B cell (primary cell): ENCODE results near the gene CBX6. TPM values are rescaled to one million over a fixed set of nuclear protein-coding genes. Genes with fewer than 3 reads are reported as not detected.
A peak's percentile ranks its signal among the peaks of the same experiment; 100 is the strongest.

Experiments
- ATAC-seq: fragments of 200-7000 bp; cut with Tn5 transposase; one replicate; pipeline ENCODE4 v1.10.0; 2021; ENCODE audit warnings: low read depth, mild to moderate bottlenecking, moderate number of reproducible peaks, moderate library complexity
- CTCF ChIA-PET: fragments of 350-600 bp; sonication (Branson Sonifier 250); formaldehyde crosslinking; loops from one replicate; lab custom pipeline; 2021; ENCODE audit warnings: antibody characterized with exemption, inconsistent platforms; lab: Charles Lee
- POLR2A ChIA-PET: fragments of 350-600 bp; sonication (Branson Sonifier 250); formaldehyde crosslinking; loops from one replicate; lab custom pipeline; 2021; ENCODE audit warnings: antibody characterized with exemption; lab: Charles Lee
- DNase-seq: peaks from one replicate; pipeline ENCODE4 v3.0.0; 2013
- H2AFZ ChIP-seq: 2 replicates; pipeline ENCODE4 v1.6.1; 2012; ENCODE audit warnings: mild to moderate bottlenecking, low read depth, low read length; ENCODE audit not compliant: insufficient read depth, poor library complexity, severe bottlenecking
- H3K27ac ChIP-seq, 2 donors: 1 replicate in 1 of 2; 2 replicates in 1 of 2; pipeline ENCODE4 v1.5.1; 2012 to 2013; ENCODE audit warnings: low read length in 2 of 2, mild to moderate bottlenecking in 2 of 2, moderate library complexity in 1 of 2
- H3K27me3 ChIP-seq, 4 experiments: fragments of 200-600 bp in 1 of 4; sonication (generic) in 1 of 4; replicated peaks in 1 of 4; 1 replicate in 2 of 4; 2 replicates in 2 of 4; pipeline versions ENCODE4 v1.6.1 to v1.7.0; 2013 to 2016; ENCODE audit warnings: low read length in 3 of 4, mild to moderate bottlenecking in 2 of 4, mixed read lengths in 1 of 4, moderate library complexity in 1 of 4; ENCODE audit not compliant: insufficient read depth in 4 of 4, control insufficient read depth in 3 of 4; ENCODE audit errors: control extremely low read depth in 1 of 4
- H3K36me3 ChIP-seq, 2 experiments: replicated peaks in 1 of 2; 1 replicate in 1 of 2; 2 replicates in 1 of 2; pipeline versions ENCODE4 v1.6.1 to v1.7.1; 2013; ENCODE audit warnings: low read length in 1 of 2; ENCODE audit not compliant: insufficient read depth in 2 of 2, control insufficient read depth in 1 of 2; ENCODE audit errors: control extremely low read depth in 1 of 2, extremely low read depth in 1 of 2
- H3K4me1 ChIP-seq, 2 donors: fragments of 200-600 bp in 1 of 2; sonication (generic) in 1 of 2; 1 replicate in 1 of 2; 2 replicates in 1 of 2; pipeline versions ENCODE4 v1.5.1 to v1.6.1; 2013 to 2017; ENCODE audit warnings: low read length in 2 of 2; ENCODE audit not compliant: control insufficient read depth in 2 of 2, insufficient read depth in 2 of 2
- H3K4me2 ChIP-seq: replicated peaks from 2 replicates; pipeline ENCODE3; 2012; ENCODE audit warnings: mild to moderate bottlenecking, low read depth, low read length; ENCODE audit not compliant: poor library complexity, severe bottlenecking
- H3K4me3 ChIP-seq, 5 experiments: fragments of 200-600 bp in 1 of 5; sonication (generic) in 1 of 5; 1 replicate in 3 of 5; 2 replicates in 2 of 5; pipeline versions ENCODE4 v1.5.1 to v1.7.0; 2011 to 2016; ENCODE audit warnings: low read length in 4 of 5, mild to moderate bottlenecking in 4 of 5, low read depth in 2 of 5, control low read depth in 1 of 5, moderate library complexity in 1 of 5; ENCODE audit not compliant: insufficient read depth in 1 of 5; ENCODE audit errors: control extremely low read depth in 1 of 5, extremely low read depth in 1 of 5
- H3K79me2 ChIP-seq: fragments of 200-600 bp; sonication (generic); one replicate; pipeline ENCODE4 v1.6.0; 2016; ENCODE audit warnings: low read length; ENCODE audit not compliant: control insufficient read depth, insufficient read depth
- H3K9ac ChIP-seq: fragments of 200-600 bp; sonication (generic); 2 replicates; pipeline ENCODE4 v1.6.1; 2017; ENCODE audit warnings: mild to moderate bottlenecking, low read length, moderate library complexity
- H3K9me3 ChIP-seq, 3 donors: one replicate each; pipeline versions ENCODE4 v1.6.1 to v1.7.1; 2013; ENCODE audit warnings: low read length in 2 of 3; ENCODE audit not compliant: control insufficient read depth in 2 of 3, insufficient read depth in 1 of 3; ENCODE audit errors: control extremely low read depth in 1 of 3
- H4K20me1 ChIP-seq: 2 replicates; pipeline ENCODE4 v1.6.0; 2012; ENCODE audit warnings: mild to moderate bottlenecking, low read length; ENCODE audit not compliant: insufficient read depth, control insufficient read depth, poor library complexity, severe bottlenecking
- H3K27ac Mint-ChIP-seq: one replicate; pipeline ENCODE4 v1.8.0; 2021; ENCODE audit warnings: mixed read lengths
- H3K27me3 Mint-ChIP-seq: one replicate; pipeline ENCODE4 v1.8.0; 2021; ENCODE audit warnings: mixed read lengths
- H3K4me1 Mint-ChIP-seq: one replicate; pipeline ENCODE4 v1.8.0; 2021; ENCODE audit warnings: mixed read lengths
- H3K4me3 Mint-ChIP-seq: one replicate; pipeline ENCODE4 v1.8.0; 2021; ENCODE audit warnings: mixed read lengths
- H3K9me3 Mint-ChIP-seq: one replicate; pipeline ENCODE4 v1.8.0; 2022; ENCODE audit warnings: mixed read lengths; ENCODE audit not compliant: insufficient read depth
- CTCF ChIP-seq: fragments of 200-600 bp; IDR thresholded peaks from one replicate; pipeline ENCODE4 v1.8.0; 2022; ENCODE audit warnings: antibody characterized with exemption, mild to moderate bottlenecking
- EZH2 ChIP-seq: IDR thresholded peaks from 2 replicates; pipeline ENCODE4 v1.6.1; 2012; ENCODE audit warnings: borderline replicate concordance, low read depth, mild to moderate bottlenecking, moderate library complexity, low read length; ENCODE audit not compliant: insufficient read depth, poor library complexity, severe bottlenecking
- WGBS: methylation state at CpG from one replicate; pipeline ENCODE4 v1.1.5; 2013; ENCODE audit warnings: missing lambda C conversion rate; ENCODE audit not compliant: insufficient coverage; 5-methylcytosine and 5-hydroxymethylcytosine counted together
- intact Hi-C: fragments of 100-400 bp; cut with micrococcal nuclease; formaldehyde crosslinking; loops from one replicate; pipeline ENCODE4 v1.10.0; 2022
- polyA plus RNA-seq: library from polyadenylated mRNA; depleted of rRNA; stranded (reverse); fragments of >200 nt; gene quantifications from 2 replicates; pipeline ENCODE4 v1.2.3, GENCODE V29; 2012
- total RNA-seq, 2 donors: library from RNA; stranded (reverse); fragments of 120-200 nt in 1 of 2; gene quantifications; 1 replicate in 1 of 2; 2 replicates in 1 of 2; pipeline versions ENCODE4 v1.2.3 to v1.2.4, GENCODE V29; 2013 to 2022

CBX6 gene
- total and polyA plus RNA-seq, 2 donors (not counting 1 experiment from before 2014, with no cell fraction given) = 14.9 to 55.1 TPM

- Histone ChIP-seq H3K27me3 (peaks cover 0 to 58% (median 27%) of the 10 kb centered on the region in 4 experiments), H4K20me1 (no peaks in the 10 kb centered on the region), H3K27ac (no peak overlapping the region), H2AFZ (peak overlapping the region; percentile 60), H3K4me1 (peaks cover 6 to 13% of the 10 kb centered on the region in 2 donors), H3K4me2 (peak overlapping the region; percentile 81), H3K9me3 (no peaks in the 10 kb centered on the region), H3K4me3 (peak overlapping the region in 2 of 5 experiments; percentile 23 to 29), H3K79me2 (no peaks in the 10 kb centered on the region), H3K36me3 (no peaks in the 10 kb centered on the region), H3K9ac (peak overlapping the region; percentile 29)
- intact Hi-C loops = loop anchor here (5.0 kb wide), 1 partner anchor 85 kb away; the partner anchor contains the start of gene SUN2
- no peak for DNase-seq
- ATAC-seq = no peak
- CTCF ChIA-PET = interaction anchor here (0.8 to 2.1 kb wide), 10 partner anchors 9 to 135 kb away, joined by 3 to 12 read pairs (median 4); no protein-coding TSS in a partner anchor
- TF ChIP-seq EZH2 (no peak), CTCF (no peak)
- Mint-ChIP-seq H3K4me3 (peak overlapping the region; percentile 87), H3K27me3 (peaks cover 65% of the 10 kb centered on the region), H3K27ac (peak overlapping the region; percentile 26), H3K9me3 (no peaks in the 10 kb centered on the region), H3K4me1 (peaks cover 11% of the 10 kb centered on the region)
- 25% methylated on average over 31 of the region's 34 CpGs for WGBS
- POLR2A ChIA-PET = interaction anchor here (0.5 to 1.5 kb wide), 2 partner anchors 24 to 161 kb away, joined by 3 read pairs; partner anchors contain the start of gene TOMM22
Observed at GRCh38 chr22:38842512-38843200, 29.4 kb downstream of the CBX6 start.

- no peaks in the 10 kb centered on the region for H3K9me3 Mint-ChIP-seq
- peak overlapping the region; percentile 87 for H3K4me3 Mint-ChIP-seq
- Histone ChIP-seq H3K4me1 (peaks cover 6 to 13% of the 10 kb centered on the region in 2 donors), H3K27me3 (peaks cover 0 to 63% (median 27%) of the 10 kb centered on the region in 4 experiments), H3K9ac (no peak overlapping the region), H4K20me1 (no peaks in the 10 kb centered on the region), H3K79me2 (no peaks in the 10 kb centered on the region), H3K9me3 (no peaks in the 10 kb centered on the region), H3K4me3 (no peak overlapping the region), H3K27ac (no peak overlapping the region), H3K36me3 (no peaks in the 10 kb centered on the region), H2AFZ (no peak overlapping the region), H3K4me2 (no peak overlapping the region)
- intact Hi-C loops = loop anchor here (5.0 kb wide), 1 partner anchor 84 kb away; the partner anchor contains the start of gene SUN2
- H3K4me1 Mint-ChIP-seq = peaks cover 11% of the 10 kb centered on the region
- CTCF ChIA-PET = interaction anchor here (1.3 kb wide), 1 partner anchor 27 kb away, joined by 5 read pairs; no protein-coding TSS in a partner anchor
- peaks cover 60% of the 10 kb centered on the region for H3K27me3 Mint-ChIP-seq
- DNase-seq (no peak), ATAC-seq (no peak)
- TF ChIP-seq CTCF = no peak
- no peak for TF ChIP-seq EZH2
- H3K27ac Mint-ChIP-seq = no peak overlapping the region
- POLR2A ChIA-PET = no interaction called here
- WGBS = 83% methylated on average over 2 of the region's 5 CpGs
Observed at GRCh38 chr22:38841635-38842034, 30.4 kb downstream of the CBX6 start.
